NCI-H460 (cell line): Measurements from ENCODE around the gene FAM89A. TPM values are rescaled to one million over a fixed set of nuclear protein-coding genes. Genes with fewer than 3 reads are reported as not detected.
"Not testable (repeated sequence)": the region's sequence is repeated elsewhere in the genome, so short reads cannot be mapped to it uniquely, and the experiment has no call there.

Source experiments
- DNase-seq: peaks from one replicate; pipeline ENCODE4 v3.0.0-alpha.2; 2016; ENCODE audit warnings: low read depth; ENCODE audit errors: extremely low read depth
- total RNA-seq: library from RNA; depleted of rRNA; stranded (reverse); fragments of >200 nt; shearing (Covaris generic); gene quantifications from 2 replicates; pipeline ENCODE4 v1.2.3, GENCODE V29; 2014

FAM89A gene
- total RNA-seq, 1 experiment from 2014 or later = 36.6 TPM

DNA sequence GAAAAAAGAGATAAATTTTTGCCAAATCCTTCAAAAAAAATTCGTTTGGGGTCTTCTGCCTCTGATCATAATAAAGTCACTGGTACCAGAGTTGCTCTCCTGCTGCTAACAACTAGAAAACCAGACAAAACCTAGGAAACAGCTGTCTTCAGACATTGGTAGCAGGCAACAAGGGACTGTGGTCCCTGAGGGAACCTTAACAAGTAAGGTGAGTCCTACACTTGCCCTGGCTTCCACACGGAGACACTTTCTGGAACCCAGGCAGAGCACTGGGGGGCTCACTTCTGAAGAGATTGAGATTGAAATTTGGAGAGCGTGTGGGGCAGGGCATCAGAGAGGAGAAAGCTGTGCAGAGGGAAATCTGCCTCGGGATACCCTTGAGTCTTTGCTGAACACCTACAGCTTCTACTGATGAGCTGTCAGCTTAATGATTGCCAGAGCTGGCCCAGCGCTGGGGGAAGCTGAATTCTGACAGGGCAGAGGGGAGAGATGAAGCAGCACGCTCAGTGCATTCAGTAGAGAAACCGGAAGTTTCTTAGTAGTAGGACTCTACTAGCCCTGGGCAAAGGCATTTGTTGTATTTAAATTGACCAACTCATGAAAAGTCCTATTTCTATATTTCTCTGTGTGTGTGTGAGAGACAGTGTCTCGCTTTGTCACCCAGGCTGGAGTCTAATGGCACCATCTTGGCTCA, 18.5 kb upstream of the FAM89A start:
- DNase-seq = no peak

DNA sequence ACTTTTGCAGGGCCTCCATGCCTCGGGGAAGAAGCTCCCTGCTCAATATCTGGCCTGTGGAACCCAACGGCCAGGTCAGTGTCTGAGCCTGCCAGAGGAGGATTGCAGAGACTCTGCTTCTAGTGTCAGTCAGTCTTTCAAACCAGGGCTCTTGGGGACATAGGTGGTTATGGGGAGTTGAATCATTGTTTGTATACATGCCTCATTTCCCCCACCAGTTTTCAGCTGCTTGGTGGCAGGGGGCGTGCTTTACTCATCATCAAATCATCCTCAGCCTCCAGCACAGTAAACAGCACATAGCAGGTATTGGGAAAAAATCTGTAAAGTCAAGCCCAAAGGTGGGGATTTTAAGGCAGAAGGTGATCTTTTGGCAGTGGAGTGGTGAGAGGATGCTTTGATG, 17.4 kb upstream of the FAM89A start:
- DNase-seq = no peak

DNA sequence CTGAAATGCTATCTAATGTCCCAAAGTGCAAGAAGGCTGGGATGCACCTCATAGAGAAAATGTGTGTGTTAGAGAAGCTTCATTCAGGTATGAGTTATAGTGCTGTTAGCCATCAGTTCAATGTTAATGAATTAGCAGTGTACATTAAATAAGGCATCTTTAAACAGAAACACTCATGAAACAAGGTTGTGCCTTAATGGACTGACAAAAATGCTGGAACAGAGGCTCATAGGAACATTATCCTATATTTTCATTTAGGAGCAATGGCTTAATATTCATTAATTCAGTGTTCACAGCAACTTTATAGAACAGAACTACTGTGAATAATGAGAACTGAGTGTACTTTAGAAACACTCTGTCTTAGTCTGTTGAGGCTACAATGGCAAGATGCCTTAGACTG, 15.2 kb upstream of the FAM89A start:
- no peak for DNase-seq

DNA sequence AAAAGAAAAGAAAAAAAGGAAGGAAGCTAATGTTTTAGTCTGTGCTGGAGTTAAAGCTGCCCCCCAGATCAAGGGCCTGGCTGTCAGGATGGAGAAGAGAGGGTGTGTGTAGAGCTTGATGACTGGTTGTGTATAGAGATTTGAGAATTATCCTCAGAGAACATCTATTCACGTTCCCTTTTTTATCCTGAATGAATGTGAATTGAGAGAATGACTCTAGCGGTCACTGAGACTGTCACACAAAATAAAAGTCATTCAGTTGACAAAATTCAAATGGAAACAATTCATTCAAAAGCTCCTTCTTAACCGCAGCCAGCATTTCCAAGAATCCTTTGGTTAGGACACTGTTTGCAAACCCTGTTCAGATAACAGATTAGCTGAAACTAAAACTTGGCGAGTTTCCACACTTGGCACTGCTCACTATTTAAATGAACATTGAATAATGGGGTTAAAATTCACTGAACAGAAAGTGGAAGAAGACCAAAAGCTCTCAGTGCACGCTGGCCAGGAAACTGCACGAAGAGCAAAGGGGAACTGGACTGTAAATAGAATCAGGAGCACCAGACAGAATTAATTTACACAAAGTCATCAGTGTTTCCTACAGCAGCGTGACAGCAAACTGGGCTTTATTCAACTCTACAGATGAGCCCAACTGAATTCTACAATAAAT, 13.6 kb upstream of the FAM89A start:
- DNase-seq = no peak

DNA sequence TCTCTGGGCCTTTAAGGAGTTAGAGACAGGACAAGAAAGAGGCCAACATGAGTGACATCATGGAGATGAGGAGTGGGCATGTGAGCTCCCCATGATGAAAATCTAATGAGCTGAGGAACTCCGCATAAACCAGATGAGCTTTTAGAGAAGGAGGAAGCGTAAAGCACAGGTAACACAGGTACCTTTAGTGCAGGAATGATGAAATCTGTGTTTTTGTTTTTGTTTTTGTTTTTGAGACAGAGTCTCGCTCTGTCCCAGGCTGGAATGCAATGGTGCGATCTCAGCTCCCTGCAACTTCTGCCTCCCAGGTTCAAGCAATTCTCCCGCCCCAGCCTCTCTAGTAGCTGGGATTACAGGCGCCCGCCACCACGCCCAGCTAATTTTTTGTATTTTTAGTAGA, 12.7 kb upstream of the FAM89A start:
- DNase-seq = no peak

DNA sequence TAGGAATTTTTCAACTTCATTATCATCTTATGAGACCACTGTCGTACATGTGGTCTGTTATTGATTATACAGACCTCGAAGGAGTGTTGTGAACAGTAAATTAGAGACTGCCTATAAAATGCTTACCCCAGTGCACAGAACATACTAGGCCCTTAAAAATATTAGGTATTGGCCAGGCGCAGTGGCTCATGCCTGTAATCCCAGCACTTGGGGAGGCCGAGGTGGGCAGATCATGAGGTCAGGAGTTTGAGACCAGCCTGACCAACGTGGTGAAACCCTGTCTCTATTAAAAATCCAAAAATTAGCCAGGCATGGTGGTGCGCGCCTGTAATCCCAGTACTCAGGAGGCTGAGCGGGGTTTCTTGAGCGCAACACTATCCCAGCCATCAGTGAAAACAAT, 10.9 kb upstream of the FAM89A start:
- not testable (repeated sequence) for DNase-seq

DNA sequence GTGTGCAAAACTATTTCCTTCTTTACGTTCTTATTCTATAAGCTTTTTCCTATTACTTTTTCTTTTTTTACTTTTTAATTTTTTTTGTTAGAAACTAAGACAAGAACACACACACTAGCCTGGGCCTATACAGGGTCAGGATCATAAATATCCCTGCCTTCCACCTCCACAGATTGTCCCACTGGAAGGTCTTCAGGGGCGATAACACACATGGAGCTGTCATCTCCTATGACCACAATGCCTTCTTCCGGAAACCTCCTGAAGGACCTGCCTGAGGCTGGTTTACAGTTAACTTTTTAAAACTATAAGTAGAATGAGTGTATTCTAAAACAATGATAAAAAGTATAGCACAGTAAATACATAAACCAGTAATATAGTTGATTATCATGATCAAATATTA, 10.3 kb upstream of the FAM89A start:
- DNase-seq = no peak

DNA sequence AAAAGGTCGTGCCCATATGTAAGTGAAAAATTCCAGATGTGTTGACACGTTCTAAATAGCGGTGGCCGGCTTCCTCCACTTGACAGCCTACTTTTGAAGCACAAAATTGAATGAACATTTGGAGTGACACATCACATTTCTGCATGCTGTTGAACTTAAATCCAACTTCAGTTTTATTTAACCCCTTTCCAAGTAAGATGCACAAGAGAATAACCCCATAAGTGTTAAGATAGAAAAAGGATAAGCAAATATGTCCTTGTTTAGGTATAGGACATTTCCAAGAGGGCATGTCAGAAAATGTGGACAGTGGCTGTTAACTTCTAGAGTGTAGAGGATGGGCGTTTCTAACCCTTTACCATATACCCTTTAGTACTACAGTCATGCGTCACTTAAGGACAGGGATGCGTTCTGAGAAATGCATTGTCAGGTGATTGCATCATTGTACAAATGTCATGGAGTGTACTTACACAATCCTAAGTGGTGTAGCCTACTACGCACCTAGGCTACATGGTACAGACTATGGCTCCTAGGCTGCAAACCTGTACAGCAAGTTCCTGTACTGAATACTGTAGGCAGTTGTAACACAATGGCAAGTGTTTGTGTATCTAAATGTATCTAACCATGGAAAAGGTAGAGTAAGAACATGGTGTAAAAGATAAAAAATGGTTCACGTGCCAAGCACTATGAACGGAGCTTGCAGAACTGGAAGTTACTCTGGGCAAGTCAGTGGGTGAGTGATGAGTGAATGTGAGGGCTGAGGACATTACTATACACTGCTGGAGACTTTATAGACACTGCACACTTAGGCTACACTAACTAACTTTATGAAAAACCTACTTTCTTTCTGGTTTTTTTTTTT, 9.3 kb upstream of the FAM89A start:
- DNase-seq = peak; percentile 85

DNA sequence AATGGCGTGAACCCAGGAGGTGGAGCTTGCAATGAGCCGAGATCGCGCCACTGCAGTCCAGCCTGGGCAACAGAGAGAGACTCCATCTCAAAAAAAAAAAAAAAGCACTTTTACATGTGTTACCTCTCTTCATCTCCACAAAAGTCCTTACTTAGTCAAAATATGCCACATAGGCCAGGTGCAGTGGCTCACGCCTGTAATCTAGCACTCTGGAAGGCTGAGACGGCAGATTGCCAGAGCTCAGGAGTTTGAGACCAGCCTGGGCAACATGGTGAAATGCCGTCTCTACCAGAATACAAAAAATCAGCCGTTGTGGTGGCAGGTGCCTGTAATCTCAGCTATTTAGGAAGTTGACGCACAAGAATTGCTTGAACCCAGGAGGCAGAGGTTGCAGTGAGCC, 8.4 kb upstream of the FAM89A start:
- DNase-seq = not testable (repeated sequence)

DNA sequence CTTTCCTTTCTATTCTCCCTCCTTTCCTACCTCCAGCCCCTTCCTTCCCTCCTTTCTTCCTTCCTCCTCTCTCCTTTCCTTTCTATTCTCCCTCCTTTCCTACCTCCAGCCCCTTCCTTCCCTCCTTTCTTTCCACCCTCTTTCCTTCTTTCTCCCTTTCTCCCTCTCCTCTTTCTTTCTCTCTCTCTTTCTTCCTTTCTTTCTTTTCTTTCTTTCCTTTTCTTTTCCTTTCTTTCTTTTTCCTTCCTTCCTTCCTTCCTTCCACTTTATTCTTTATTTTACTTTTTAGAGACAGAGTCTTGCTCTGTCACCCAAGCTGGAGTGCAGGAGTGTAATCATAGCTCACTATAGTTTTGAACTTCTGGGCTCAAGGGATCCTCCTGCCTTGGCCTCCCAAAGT, 7.5 kb upstream of the FAM89A start:
- not testable (repeated sequence) for DNase-seq

DNA sequence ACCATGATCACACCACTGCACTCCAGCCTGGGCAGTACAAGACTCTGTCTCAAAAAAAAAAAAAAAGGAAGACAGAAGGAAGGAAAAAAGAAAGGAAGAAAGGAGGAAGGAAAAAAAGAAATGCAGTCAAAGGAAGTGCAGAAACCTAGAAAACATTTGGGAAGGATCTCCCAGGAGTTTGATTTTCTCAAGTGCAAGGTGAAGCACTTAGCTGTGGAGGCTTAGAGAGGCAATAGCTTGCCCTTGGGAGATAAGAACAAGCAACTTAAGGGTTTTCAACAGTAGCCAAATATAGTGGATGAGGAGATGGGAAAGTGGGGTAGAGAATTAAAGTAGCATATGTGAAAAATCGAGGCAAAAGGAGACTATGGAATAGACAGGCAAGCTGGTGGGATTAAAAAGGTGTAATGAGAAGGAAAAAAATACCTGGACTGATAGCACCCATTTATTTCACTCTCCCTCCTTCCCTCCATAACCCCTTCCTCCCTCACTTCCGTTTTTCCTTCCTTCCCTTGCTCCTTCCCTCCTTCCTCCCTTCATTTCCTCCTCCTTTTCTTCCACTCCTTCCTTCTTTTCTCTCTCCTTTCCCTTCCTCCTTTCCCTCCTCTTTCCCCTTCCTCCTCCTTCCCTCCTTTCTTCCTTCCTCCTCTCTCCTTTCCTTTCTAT, 6.8 kb upstream of the FAM89A start:
- DNase-seq = no peak

DNA sequence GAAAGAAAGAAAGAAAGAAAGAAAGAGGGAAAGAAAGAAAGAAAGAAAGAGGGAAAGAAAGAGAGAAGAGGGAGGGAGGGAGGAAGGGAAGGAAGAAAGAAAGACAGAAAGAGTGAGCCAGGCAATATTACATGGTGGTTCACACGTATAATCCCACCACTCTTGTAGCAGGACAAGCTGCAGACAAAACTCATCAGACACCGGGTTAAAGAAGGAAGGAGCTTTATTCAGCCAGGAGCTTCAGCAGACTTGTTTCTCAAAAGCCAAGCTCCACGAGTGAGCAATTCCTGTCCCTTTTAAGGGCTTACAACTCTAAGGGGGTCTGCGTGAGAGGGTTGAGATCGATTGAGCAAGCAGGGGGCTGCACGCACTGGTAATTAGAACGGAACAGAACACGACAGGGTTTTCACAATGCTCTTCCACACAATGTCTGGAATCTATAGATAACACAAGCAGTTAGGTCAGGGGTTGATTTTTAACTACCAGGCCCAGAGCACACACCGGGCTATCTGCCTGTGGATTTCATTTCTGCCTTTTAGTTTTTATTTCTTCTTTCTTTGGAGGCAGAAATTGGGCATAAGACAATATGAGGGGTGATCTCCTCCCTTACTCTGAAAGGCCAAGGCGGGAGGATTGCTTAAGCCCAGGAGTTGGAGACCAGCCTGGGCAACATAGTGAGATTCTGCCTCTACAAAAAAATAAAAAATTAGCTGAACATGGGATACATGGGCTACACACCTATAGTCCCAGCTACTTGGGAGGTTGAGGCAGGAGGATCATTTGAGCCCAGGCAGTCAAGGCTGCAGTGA, 6.1 kb upstream of the FAM89A start:
- not testable (repeated sequence) for DNase-seq

DNA sequence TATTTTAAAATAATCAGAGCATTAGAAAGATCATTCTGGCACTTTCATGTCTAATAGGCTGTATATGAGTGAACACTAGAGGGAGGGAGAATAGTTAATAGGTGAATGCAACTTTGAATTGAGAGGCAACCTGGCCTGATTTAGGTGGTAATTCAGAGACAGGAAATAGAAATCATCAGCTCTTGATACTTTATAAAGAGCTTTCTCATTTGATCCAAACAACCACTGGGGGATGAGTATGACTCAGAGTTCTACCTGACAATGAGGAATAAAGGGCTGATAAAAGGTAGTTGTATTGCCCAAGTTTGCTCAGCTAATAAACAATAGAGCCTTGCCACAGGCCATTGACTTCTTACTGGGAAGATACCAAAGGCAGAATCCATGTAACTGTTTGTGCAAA, 5.2 kb upstream of the FAM89A start:
- no peak for DNase-seq

DNA sequence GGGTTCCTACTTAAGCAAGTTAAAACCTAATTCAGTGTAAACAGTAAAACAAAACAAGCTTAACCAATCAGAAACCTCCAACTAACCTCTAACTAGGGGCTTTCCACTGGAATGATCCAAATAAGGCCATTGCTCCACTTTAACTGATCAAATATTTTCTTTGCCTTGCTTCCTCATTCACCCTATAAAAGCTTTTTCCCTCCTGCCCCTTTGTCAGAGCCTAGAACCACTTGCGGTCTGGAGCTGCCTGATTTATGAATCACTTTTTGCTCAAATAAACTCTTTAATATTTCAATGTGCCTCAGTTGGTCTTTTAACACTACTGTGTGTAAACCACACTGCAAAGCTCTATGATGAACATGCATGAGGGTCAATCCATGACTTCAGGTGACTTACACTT, 4.5 kb upstream of the FAM89A start:
- DNase-seq = no peak

DNA sequence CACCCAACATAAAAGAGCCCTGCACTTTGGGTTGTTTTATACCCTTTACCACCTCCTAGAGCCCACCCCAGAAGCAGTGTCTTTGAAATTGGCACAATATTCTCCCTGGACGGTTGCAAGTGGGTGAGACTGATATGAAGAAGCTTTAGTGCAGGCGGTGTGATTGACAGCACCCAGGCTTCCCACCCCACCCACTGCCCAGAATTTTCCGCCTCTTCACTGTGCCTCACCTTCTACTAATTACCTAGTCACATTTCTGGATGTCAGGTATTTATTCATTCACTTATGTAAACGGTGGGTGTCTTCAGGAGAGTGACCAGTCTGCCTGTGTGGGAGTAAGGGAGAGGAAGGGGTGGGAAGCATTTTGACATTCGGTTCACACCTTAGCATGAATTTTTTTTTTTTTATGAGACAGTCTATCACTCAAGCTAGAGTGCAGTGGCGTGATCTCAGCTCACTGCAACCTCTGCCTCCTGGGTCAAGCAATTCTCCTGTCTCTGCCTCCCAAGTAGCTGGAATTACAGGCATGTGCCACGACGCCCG, 1.7 kb upstream of the FAM89A start:
- DNase-seq = no peak

DNA sequence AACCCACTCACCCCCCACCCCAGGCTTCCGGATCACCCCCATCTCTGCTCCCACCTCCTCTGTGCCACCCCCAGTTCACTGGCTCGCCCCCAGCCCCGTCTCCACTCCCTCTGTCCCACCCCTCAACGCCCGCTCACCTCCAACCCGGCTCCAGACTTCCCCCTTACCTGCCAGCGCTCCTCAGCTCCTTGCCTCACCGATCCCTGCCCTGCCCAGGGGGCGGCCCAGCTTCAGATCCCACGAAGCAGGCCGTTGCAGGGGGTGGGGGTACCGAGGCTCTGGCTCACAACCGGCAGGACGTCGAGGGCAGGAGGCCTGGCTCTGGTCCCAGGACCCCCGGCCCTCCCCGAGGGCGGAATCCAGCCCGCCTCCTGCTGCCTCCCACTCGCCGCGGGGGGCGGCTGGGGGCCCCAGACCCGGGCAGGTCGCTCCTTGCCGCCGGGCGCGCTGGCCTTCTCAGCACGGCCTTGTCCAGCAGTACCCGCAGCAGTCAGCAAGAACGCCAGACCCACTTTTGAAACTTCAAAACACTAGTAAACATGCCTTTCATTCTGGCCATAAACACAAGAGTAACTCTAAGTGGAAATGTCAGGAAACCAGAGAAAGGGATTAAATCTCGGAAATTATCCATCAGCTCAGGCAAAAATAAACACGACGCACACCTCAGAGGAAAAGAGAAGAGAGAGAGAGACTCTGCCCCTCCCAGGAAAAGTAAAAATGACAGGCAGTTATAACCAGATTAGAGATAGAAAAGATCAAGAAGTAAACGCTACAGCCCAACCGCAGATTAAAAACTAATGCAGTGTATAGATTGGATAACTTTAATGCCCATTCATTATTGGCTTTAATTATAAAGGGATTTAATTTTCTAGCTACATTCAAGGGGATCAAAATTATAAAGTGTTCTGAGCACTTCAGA, 1.0 kb upstream of the FAM89A start:
- no peak for DNase-seq

DNA sequence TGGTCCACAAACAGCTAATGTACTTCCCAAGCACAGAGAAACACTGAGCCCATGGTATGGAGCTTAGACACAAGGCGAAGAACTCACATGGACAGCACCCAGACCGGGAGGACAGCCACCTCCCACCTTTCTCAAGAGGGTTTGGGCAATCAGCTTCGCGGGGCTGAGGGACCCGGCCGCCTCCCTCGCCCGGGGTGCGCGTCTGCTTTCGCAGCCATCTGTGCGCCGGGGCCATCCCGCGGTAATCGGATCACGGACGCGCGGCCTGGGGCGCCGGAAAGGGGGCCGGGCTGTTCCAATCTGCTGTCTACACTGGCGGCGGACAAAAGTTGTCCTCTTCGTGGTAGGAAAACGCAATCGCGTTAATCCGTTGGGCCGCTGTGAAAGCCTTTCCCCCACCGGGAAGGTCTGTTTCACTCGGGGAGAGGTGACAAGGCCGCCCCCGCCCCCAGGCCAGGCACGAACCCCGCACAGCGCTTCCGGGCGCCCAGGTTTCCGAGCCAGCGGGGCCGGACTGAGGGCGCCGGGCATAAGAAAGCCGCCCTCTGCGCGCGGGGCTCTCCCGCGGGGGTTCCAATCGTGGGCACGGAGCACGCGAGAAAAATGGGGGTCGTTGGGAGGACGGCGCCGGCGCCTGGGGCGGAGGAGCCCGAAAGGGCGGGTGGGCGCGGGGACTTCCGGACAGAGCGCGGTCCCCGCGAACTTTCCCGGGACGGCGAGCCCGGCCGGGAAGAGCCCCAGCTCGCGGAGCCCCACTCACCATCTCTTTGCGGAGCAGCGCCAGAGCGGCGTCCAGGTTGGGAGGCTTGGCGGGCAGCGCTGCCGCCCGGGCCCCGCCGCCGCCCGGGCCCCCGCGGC, 664 bp downstream of the FAM89A start:
- DNase-seq = peak; percentile 23
